ENCODE data around the gene PSPN.
"Not testable (repeated sequence)": the region's sequence is repeated elsewhere in the genome, so short reads cannot be mapped to it uniquely, and the experiment has no call there.

The PSPN gene

GRCh38 chr19:6373813-6374108 lies 2.0 kb downstream of the PSPN start:
- TF ChIP-seq, protein P1, sequence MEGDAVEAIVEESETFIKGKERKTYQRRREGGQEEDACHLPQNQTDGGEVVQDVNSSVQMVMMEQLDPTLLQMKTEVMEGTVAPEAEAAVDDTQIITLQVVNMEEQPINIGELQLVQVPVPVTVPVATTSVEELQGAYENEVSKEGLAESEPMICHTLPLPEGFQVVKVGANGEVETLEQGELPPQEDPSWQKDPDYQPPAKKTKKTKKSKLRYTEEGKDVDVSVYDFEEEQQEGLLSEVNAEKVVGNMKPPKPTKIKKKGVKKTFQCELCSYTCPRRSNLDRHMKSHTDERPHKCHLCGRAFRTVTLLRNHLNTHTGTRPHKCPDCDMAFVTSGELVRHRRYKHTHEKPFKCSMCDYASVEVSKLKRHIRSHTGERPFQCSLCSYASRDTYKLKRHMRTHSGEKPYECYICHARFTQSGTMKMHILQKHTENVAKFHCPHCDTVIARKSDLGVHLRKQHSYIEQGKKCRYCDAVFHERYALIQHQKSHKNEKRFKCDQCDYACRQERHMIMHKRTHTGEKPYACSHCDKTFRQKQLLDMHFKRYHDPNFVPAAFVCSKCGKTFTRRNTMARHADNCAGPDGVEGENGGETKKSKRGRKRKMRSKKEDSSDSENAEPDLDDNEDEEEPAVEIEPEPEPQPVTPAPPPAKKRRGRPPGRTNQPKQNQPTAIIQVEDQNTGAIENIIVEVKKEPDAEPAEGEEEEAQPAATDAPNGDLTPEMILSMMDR (IDR thresholded peaks at IDR 0.05; ENCODE audit: control insufficient read depth, extremely low read depth, insufficient read depth) = no peak
- no peak for DNase-seq (ENCODE audit: low read depth)
- peak overlapping the region; percentile 61 for H3K4me3 ChIP-seq (ENCODE audit: low read depth, low read length)

- H3K4me3 ChIP-seq (ENCODE audit: low read depth, low read length) = peak overlapping the region; percentile 84
- DNase-seq (ENCODE audit: low read depth) = peak; percentile 87
- TF ChIP-seq, protein P1 (IDR thresholded peaks at IDR 0.05; ENCODE audit: control insufficient read depth, extremely low read depth, insufficient read depth) = no peak
Measured at GRCh38 chr19:6373096-6373812, 2.5 kb downstream of the PSPN start.

DNA sequence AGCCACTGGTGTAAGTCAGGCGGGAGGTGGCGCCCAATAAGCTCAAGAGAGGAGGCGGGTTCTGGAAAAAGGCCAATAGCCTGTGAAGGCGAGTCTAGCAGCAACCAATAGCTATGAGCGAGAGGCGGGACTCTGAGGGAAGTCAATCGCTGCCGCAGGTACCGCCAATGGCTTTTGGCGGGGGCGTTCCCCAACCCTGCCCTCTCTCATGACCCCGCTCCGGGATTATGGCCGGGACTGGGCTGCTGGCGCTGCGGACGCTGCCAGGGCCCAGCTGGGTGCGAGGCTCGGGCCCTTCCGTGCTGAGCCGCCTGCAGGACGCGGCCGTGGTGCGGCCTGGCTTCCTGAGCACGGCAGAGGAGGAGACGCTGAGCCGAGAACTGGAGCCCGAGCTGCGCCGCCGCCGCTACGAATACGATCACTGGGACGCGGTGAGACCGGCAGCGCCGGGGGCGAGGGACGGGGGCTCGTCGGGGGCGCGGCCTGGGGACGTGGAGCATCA lies 3.1 kb downstream of the PSPN start, which contains the start of gene ALKBH7:
ALKBH7 (plus strand) TSS at position 201 of the 502 bp plus-strand sequence; CDS start at position 228, 27 bp downstream.
- TF ChIP-seq, protein P1 (IDR thresholded peaks at IDR 0.05; ENCODE audit: control insufficient read depth, extremely low read depth, insufficient read depth) = no peak
- peak; percentile 99 for DNase-seq (ENCODE audit: low read depth)
- H3K4me3 ChIP-seq (ENCODE audit: low read depth, low read length) = peak within 1 kb of the TSS; percentile 84

GRCh38 chr19:6364353-6364752 lies 11.4 kb downstream of the PSPN start:
- no peak for DNase-seq (ENCODE audit: low read depth)
- no peak overlapping the region for H3K4me3 ChIP-seq (ENCODE audit: low read depth, low read length)
- TF ChIP-seq, protein P1 (IDR thresholded peaks at IDR 0.05; ENCODE audit: control insufficient read depth, extremely low read depth, insufficient read depth) = no peak

GRCh38 chr19:6362351-6362801 lies 13.4 kb downstream of the PSPN start:
- H3K4me3 ChIP-seq (ENCODE audit: low read depth, low read length) = peak overlapping the region; percentile 83
- DNase-seq (ENCODE audit: low read depth) = no peak
- TF ChIP-seq, protein P1 (IDR thresholded peaks at IDR 0.05; ENCODE audit: control insufficient read depth, extremely low read depth, insufficient read depth) = no peak

GRCh38 chr19:6362027-6362350 lies 13.7 kb downstream of the PSPN start:
- DNase-seq (ENCODE audit: low read depth) = no peak
- TF ChIP-seq, protein P1 (IDR thresholded peaks at IDR 0.05; ENCODE audit: control insufficient read depth, extremely low read depth, insufficient read depth) = no peak
- peak overlapping the region; percentile 83 for H3K4me3 ChIP-seq (ENCODE audit: low read depth, low read length)

DNA sequence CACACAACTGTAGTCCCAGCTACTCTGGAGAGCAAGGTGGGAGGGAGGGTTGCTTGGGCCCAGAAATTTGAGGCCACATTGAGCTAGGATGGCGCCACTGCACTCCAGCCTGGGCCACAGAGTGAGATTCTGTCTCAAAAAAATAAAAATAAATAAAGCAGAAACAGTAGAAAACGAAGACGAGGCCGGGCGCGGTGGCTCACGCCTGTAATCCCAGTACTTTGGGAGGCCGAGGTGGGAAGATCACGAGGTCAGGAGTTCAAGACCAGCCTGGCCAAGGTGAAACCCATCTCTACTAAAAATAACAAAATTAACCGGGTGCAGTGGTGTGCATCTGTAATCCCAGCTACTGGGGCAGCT lies 14.9 kb downstream of the PSPN start:
- DNase-seq (ENCODE audit: low read depth) = not testable (repeated sequence)
- H3K4me3 ChIP-seq (ENCODE audit: low read depth, low read length) = peak overlapping the region; percentile 83

GRCh38 chr19:6360445-6360844 lies 15.3 kb downstream of the PSPN start:
- DNase-seq (ENCODE audit: low read depth); H3K4me3 ChIP-seq (ENCODE audit: low read depth, low read length): not testable (repeated sequence)
